ENCODE measurements around the gene SLC35E2B. TPM values are rescaled to one million over a fixed set of nuclear protein-coding genes. Genes with fewer than 3 reads are reported as not detected.
A peak's percentile ranks its signal among the peaks of the same experiment; 100 is the strongest.
"Not testable (repeated sequence)": the region's sequence is repeated elsewhere in the genome, so short reads cannot be mapped to it uniquely, and the experiment has no call there.

SLC35E2B gene
- total RNA-seq, 2 donors from 2014 or later = 30.6 to 56.7 TPM

DNA sequence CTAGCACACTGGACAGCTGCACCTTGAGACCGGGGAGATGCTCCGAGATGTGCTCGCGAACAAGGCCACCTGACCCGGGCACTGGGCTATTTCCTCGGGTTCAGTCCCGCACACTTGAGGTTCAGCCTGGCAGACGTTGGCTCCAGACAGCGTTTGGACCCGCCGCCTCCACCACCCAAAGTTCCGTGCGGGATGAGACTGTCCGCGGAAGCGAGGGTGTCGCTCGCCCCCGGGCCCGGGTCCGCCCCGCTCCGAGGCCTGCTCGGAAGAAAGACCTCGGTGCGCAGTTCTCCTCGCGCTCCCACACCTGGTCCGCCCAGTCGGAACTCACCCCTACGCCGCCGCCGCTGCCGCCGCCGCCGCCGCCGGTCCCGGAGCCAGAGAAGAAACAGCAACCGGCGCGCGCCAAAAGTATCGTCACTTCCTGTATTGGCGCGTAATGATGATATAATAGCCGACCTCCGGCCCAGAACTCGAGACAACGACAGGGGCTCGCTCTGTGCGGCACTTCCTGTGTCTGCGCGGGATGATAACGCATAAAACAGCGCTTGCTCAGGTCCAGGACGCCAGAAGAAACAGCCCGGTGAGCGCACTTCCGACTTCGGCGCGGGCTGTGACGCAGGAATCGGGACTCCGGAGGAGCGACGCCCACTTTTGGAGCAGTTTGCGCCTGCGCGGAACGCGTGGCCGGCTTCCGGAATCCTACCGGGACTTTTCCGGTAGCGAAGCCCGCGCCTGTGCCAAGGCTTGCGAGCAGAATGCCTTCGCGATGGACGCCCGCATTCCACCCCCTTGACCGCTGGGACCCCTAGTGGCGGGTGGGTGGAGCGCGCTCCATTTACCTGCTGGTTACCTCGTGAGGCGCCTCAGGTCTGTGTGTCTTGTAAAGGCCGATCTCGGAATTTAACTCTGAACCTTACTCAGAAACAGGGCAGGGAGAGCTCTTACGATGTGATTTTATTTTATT, 33.7 kb downstream of the SLC35E2B start, which contains the start of gene CDK11B:
Gene CDK11B, minus strand, starts transcription at position 422 of the 967 bp plus-strand sequence. CDS start 1,519 bp downstream, outside the sequence.
- DNase-seq = peak; percentile 94 to 98 (median 95)
- H3K9me3 ChIP-seq; intact Hi-C loops (cut with DNase I); H3K27me3 ChIP-seq: not testable (repeated sequence)
- peak within 1 kb of the TSS; percentile 30 to 48 for H3K4me3 ChIP-seq
- ATAC-seq = peak; percentile 91
- peaks cover 0 to 20% of the 10 kb centered on the region in 2 donors for H3K36me3 ChIP-seq (replicated peaks in 1 of 2; ENCODE audit: insufficient read depth in 1 of 2, low read depth in 2 of 2)
- peaks cover 16% of the 10 kb centered on the region for H3K4me1 ChIP-seq
- TF ChIP-seq POLR2A (IDR thresholded peaks at IDR 0.05) = peak; percentile 16 to 68 (median 67)
- TF ChIP-seq, protein P1, sequence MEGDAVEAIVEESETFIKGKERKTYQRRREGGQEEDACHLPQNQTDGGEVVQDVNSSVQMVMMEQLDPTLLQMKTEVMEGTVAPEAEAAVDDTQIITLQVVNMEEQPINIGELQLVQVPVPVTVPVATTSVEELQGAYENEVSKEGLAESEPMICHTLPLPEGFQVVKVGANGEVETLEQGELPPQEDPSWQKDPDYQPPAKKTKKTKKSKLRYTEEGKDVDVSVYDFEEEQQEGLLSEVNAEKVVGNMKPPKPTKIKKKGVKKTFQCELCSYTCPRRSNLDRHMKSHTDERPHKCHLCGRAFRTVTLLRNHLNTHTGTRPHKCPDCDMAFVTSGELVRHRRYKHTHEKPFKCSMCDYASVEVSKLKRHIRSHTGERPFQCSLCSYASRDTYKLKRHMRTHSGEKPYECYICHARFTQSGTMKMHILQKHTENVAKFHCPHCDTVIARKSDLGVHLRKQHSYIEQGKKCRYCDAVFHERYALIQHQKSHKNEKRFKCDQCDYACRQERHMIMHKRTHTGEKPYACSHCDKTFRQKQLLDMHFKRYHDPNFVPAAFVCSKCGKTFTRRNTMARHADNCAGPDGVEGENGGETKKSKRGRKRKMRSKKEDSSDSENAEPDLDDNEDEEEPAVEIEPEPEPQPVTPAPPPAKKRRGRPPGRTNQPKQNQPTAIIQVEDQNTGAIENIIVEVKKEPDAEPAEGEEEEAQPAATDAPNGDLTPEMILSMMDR (IDR thresholded peaks at IDR 0.05) = peak in 5 of 7 experiments; percentile 14 to 46 (median 41)
- H3K27ac ChIP-seq = peak within 1 kb of the TSS; percentile 84 to 99 (median 98)
- 0% methylated on average over 60 of the region's 96 CpGs; no CpG with 5 or more reads in 1 of the 2 donors for WGBS, 2 donors

DNA sequence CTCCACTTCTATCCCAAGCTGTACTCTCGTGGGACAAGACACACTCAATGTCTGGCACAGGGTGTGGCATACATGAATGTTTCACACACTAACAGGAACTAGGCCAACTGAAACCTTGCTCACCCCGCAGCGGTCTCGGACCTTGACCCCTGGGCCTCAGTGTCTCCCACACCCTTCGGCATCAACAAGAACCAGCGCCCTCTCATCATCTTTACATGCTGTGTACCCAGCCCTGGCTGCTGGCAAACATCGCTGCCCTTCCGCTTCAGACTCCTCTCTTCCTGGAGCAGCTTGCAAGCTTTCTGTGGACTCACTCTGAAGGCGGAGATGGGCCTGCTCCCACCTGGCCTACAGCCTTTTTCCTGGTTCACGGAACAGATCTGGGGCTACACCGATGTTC, 44.3 kb downstream of the SLC35E2B start:
- peaks cover 6 to 18% of the 10 kb centered on the region in 2 donors for H3K36me3 ChIP-seq (replicated peaks in 1 of 2; ENCODE audit: insufficient read depth in 1 of 2, low read depth in 2 of 2)
- WGBS, 2 donors = 93 to 94% methylated on average over 11 of the region's 11 CpGs
- H3K9me3 ChIP-seq; H3K27ac ChIP-seq; H3K27me3 ChIP-seq; ATAC-seq; H3K4me3 ChIP-seq; intact Hi-C loops (cut with DNase I); H3K4me1 ChIP-seq: not testable (repeated sequence)
- peak in 1 of 4 donors; percentile 5 for DNase-seq

DNA sequence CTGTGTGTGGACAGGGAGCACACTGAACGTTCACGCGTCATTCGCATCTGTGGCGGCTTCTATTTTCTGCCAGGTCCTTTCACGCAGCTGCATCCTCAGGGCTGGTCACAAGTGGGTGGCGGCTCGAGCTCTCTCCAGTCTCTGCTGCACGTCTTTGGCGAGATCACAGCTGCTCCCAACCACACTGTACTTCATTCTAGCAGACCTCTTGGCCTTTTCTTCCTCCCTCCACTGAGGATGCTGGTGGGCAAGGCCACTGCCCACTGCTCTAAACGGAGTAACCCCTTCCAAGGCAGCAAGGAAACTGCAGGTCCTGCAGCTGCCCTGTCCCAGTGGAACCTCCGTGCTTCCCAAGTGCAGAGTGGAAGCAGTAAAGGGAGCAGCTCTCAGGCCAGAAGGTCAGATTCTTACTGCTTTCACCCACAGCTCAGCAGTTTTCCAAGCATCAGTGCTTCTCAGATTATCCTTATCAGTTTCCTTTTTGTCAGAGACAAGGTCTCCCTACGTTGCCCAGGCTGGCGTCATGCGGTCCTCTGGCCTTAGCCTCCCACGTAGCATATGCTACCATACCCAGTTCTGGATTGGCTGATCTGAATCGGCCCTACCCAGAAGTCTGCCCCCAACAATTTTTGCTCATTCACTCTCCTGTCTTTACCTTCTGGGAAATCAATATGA, 44.9 kb downstream of the SLC35E2B start:
- H3K4me3 ChIP-seq; H3K27me3 ChIP-seq; H3K27ac ChIP-seq; H3K9me3 ChIP-seq; intact Hi-C loops (cut with DNase I); H3K4me1 ChIP-seq; ATAC-seq: not testable (repeated sequence)
- H3K36me3 ChIP-seq (replicated peaks in 1 of 2; ENCODE audit: insufficient read depth in 1 of 2, low read depth in 2 of 2) = peaks cover 6 to 18% of the 10 kb centered on the region in 2 donors
- 73 to 84% methylated on average over 17 of the region's 17 CpGs for WGBS, 2 donors
- peak in 1 of 4 donors; percentile 4 for DNase-seq

DNA sequence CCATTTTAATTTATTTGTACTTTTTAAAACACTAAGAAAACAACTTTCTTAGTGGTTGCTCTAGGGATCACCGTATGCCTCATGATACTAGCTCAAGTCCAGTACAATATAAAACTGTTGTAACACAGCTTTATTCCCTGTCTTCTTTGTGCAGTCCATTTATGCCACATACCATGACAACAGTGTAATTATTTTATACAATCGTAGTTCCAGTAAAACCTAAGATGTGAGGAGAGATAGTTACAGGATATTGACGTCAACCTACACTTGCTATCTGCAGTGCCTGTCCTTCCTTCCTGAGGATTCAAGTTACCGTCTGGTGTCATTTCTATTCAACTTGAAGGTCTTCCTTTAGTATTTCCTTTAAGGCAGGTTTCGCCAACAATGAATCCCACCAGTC, 46.3 kb downstream of the SLC35E2B start:
- DNase-seq; H3K4me1 ChIP-seq; H3K4me3 ChIP-seq; intact Hi-C loops (cut with DNase I); H3K36me3 ChIP-seq (replicated peaks in 1 of 2; ENCODE audit: insufficient read depth in 1 of 2, low read depth in 2 of 2); H3K27ac ChIP-seq; H3K27me3 ChIP-seq; ATAC-seq; H3K9me3 ChIP-seq: not testable (repeated sequence)
- 80 to 85% methylated on average over 4 to 5 of the region's 5 CpGs for WGBS, 2 donors

DNA sequence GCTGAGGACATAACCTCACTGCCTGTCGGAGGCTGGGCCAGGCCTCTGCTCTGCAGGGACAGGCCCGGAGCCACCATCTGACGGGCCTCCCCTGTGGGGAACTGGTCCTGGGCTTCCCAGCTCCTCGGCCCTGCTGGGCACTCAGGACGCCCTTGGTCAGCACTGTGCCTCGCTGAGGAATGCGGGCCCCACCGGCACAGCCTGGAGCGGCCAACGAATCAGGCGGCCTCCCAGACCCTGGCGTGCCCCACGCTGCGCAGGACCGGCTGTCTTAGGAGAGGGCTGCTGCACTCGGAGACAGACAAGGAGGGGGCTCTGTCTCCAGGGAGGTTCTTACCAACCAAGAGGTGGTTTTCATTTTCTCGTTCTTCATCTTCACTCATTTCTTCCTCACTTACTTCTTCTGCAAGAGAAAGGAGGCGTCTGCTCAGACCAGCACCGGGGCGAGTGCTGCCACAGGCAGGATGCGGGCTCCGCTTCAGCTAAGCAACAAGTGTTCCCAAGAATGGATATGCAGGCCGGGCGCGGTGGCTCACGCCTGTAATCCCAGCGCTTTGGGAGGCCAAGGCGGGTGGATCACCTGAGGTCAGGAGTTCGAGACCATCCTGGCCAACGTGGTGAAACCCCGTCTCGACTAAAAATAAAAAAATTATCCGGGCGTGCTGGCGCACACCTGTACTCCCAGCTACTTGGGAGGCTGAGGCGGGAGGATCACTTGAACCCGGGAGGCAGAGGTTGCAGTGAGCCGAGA, 51.7 kb downstream of the SLC35E2B start:
- WGBS, 2 donors = 92 to 94% methylated on average over 15 to 21 of the region's 38 CpGs
- DNase-seq; H3K36me3 ChIP-seq (replicated peaks in 1 of 2; ENCODE audit: insufficient read depth in 1 of 2, low read depth in 2 of 2): not testable (repeated sequence)

DNA sequence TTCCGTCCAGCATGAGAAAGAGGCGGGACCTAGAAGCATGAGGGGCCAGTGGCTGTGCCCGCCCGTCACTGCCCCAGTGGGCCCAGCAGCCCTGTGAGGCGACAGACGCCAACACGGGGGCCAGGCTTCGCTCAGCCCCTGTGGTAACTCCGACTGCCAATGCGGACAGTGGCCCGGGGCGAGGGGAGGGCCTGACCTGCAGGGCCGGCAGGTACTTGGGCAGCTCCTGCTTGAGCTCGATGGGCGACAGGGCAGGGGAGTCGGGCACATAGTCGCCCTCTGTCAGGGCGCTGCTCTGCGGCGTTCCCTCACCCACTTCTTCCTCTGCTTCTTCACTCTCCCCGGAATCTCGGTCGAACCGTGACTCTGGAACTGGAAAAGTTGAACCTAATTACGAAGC, 52.5 kb downstream of the SLC35E2B start:
- intact Hi-C loops (cut with DNase I); H3K27ac ChIP-seq; H3K4me1 ChIP-seq; H3K36me3 ChIP-seq (replicated peaks in 1 of 2; ENCODE audit: insufficient read depth in 1 of 2, low read depth in 2 of 2); H3K27me3 ChIP-seq; ATAC-seq; H3K9me3 ChIP-seq; DNase-seq; H3K4me3 ChIP-seq: not testable (repeated sequence)
- 89 to 95% methylated on average over 6 to 10 of the region's 25 CpGs for WGBS, 2 donors

More for the DNA sequence above, 51.7 kb downstream of the SLC35E2B start:
- intact Hi-C loops (cut with DNase I); H3K4me3 ChIP-seq; H3K9me3 ChIP-seq; H3K4me1 ChIP-seq; ATAC-seq; H3K27ac ChIP-seq; H3K27me3 ChIP-seq: not testable (repeated sequence)

DNA sequence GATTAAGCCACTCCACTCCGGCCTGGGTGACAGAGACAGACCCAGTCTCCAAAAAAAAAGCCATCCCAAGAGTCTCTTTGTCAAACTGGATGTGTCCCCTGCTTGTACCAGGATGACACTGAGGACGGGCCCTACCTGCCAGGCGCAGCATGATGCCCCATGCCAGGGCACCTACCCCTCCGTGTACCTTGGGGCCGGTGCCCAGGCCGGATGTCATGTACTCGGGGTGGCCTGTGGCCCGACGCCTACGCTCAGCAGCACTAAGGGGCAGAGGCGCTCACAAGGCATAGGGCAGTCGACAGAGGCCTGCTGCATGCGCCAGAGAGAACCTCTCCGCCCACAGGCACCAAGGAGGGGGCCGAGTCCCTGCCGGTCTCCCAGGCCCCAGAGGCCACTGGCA, 53.2 kb downstream of the SLC35E2B start:
- 95% methylated on average over 13 of the region's 16 CpGs; no CpG with 5 or more reads in 1 of the 2 donors for WGBS, 2 donors
- intact Hi-C loops (cut with DNase I); H3K4me1 ChIP-seq; H3K27ac ChIP-seq; H3K36me3 ChIP-seq (replicated peaks in 1 of 2; ENCODE audit: insufficient read depth in 1 of 2, low read depth in 2 of 2); H3K27me3 ChIP-seq; H3K9me3 ChIP-seq; ATAC-seq; H3K4me3 ChIP-seq; DNase-seq: not testable (repeated sequence)

DNA sequence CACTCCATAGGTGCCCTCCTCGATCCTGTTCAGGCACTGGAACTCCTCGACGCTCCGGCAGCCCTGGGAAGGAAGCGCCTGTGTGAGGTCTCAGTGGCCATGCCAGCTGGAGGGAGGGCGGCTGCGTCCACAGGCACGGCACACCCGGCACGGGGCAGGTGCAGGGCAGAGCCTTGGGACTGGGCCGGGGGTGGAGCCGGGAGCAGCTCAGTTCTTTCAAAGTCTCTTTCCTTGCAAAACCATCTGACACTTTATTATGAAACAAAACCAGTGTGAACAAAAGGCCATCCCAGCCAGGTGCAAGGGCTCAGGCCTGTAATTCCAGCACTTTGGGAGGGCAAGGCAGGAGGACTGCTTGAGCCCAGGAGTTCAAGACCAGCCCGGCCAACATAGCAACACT, 54.1 kb downstream of the SLC35E2B start:
- H3K9me3 ChIP-seq; H3K36me3 ChIP-seq (replicated peaks in 1 of 2; ENCODE audit: insufficient read depth in 1 of 2, low read depth in 2 of 2); H3K4me3 ChIP-seq; DNase-seq; H3K4me1 ChIP-seq; H3K27ac ChIP-seq; ATAC-seq; H3K27me3 ChIP-seq; intact Hi-C loops (cut with DNase I): not testable (repeated sequence)
- WGBS, 2 donors = 89 to 94% methylated on average over 6 to 12 of the region's 13 CpGs

DNA sequence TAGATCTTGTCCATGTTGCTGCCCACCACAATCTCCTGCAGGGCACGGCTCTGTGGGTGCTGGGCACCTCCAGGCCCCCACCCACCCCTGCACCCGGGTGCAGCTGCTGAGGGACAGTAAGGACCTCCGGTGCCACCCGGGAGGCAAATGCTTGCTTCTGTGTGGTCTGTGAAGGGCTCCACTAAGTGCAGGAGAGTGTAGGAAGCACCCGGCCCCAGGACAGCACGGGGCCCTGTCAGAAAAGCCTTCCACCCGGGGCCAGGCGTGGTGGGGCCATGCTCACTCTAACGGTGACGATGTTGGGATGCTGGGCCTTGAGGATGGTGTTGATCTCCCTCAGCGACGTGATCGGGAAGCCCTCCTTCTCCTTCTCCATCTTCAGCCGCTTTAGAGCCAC, 55.1 kb downstream of the SLC35E2B start:
- H3K27ac ChIP-seq; H3K9me3 ChIP-seq; H3K4me3 ChIP-seq; H3K36me3 ChIP-seq (replicated peaks in 1 of 2; ENCODE audit: insufficient read depth in 1 of 2, low read depth in 2 of 2); ATAC-seq; H3K27me3 ChIP-seq; intact Hi-C loops (cut with DNase I); H3K4me1 ChIP-seq: not testable (repeated sequence)
- 95 to 100% methylated on average over 5 to 9 of the region's 14 CpGs for WGBS, 2 donors
- DNase-seq = peak in 1 of 4 donors; percentile 1

Data from body of pancreas (tissue), 4 donors.